GM21447 (cell line): ENCODE results near the gene SLC6A4.
A peak's percentile ranks its signal among the peaks of the same experiment; 100 is the strongest.
"Not testable (repeated sequence)": the region's sequence is repeated elsewhere in the genome, so short reads cannot be mapped to it uniquely, and the experiment has no call there.

Source experiments
- ATAC-seq: cut with Tn5 transposase; IDR thresholded peaks from one replicate; pipeline ENCODE4 v1.9.1; 2021; ENCODE audit not compliant: unreplicated experiment

Gene SLC6A4

GRCh38 chr17:30176855-30177254 lies 58.6 kb downstream of the SLC6A4 start:
- ATAC-seq: no peak

DNA sequence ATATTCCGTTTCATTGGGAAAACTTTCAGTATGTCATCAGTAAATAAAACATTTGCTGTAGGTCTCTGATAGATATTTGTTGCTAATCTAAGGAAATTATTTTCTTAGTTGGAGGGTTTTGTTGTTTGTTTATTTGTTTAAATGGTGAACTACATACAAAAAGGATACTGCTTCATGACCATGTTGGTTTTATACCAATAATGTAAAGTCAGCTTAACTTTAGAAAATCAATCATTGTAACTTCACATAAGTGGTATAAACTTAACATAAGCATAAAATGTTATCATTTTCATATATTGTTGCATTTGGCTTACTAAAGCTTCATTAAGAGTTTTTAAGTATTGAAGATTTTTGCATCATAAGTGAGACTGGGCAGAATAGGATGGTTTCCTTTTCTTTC lies 60.9 kb downstream of the SLC6A4 start:
- no peak for ATAC-seq

DNA sequence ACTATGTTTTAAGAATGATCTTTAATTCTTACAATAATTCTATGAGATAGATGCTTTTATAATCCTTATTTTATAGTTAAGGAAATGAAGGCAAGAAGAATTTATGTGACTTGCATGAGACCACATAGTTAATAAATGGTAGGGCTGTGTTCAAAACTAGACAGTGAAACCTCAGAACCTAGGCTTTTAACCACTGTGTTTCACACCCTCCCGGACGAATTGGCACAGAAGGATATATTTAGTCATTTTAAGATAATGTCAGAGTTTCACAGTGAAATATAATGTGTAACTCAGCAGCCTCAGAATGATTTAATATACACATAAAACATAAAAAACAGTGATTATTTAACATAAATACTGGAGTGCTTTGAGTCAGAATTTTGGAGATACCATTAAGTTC lies 61.8 kb downstream of the SLC6A4 start:
- ATAC-seq: peak; percentile 87

GRCh38 chr17:30172560-30172959 lies 62.9 kb downstream of the SLC6A4 start:
- ATAC-seq: no peak

DNA sequence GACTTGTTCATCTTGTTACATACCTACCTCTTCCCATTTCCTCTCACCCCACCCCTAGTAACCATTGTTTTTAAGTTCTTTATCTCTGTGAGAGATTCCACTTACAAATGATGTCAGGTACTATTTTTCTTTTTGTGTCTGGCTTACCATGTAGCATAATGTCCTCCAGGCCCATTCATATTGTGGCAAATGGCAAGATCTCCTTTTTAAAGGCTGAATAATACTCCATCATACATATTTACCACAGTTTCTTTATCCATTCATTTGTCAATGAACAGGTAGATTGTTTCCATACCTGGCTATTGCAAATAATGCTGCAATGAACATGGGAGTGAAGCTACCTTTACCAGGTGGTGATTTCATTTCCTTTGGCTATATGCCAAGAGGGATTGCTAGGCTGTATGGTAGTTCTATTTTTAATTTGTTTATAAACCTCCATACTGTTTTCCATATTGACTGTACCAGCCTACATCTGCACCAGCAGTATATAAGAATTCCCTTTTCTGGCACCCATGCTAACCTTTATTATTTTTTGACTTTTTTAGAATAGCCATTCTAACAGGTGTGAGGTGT lies 65.0 kb downstream of the SLC6A4 start:
- no peak for ATAC-seq

DNA sequence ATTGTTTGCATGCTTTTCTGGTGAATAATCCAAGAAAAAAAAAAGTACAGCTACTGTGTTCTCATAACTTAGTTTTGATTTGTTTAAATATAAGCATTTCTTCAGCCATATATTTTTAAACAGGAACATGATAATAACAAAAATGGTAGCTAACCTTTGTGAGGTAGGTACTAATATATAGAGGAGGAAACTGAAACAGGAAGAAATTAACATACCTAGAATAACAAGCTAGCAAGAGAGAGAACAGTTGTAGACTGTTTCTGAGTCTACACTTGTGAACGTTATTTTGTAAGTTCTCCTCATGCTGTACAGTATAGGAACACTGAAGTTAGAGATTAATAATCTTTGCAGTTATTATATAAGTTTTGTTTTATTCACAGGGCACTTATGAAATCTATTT lies 69.5 kb downstream of the SLC6A4 start:
- no peak for ATAC-seq

DNA sequence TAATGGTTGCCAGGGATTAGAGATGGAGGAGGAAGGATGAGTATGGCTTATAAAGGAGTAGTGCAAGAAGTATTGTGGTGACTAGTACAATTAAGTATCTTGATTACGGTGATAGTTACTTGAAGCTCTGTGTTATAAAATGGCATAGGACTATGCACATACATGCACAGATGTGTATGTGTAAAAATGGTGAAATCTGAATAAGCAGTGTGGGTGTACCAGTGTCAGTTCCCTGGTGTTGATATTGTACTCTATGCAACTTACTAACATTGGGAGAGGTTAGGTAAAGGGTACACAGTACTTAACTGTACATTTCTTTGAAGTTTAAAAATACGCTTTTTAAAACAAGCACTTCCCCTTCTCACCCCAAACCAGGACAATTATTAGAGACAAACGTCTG lies 70.3 kb downstream of the SLC6A4 start:
- no peak for ATAC-seq

- no peak for ATAC-seq
Measured at GRCh38 chr17:30164531-30164930, 71.0 kb downstream of the SLC6A4 start.

GRCh38 chr17:30161601-30162000 lies 73.9 kb downstream of the SLC6A4 start:
- no peak for ATAC-seq

DNA sequence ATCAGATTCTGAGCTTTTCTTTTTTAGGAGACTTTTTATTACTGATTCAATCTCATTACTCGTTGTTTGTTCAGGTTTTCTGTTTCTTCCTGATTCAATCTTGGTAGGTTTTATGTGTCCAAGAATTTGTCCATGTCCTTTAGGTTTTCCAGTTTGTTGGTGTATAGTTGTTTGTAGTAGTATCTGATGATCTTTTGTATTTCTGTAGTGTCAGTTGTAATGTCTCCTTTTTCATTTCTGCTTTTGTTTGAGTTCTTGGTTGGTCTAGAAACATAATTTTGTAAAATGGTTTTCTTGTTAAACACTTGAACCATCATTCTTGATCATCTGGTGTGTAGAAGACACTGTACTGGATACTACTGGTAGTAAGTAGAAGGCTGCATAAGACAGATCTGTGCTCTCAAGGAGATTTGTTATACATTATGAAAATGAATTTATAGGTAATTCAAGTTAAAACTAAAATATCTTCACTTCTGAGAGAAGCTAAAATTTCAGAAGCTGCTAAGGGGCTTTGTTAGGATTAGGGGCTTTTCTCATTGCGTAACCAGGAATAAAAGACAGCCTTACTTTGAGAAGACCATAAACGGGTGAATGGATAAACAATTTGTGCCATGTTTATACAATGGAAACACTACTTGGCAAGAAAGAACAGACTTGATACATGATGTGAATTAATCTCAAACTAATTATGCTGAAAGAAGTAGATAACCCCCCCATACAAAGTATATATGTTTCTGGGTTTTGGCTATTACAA lies 74.9 kb downstream of the SLC6A4 start:
- no peak for ATAC-seq

GRCh38 chr17:30158896-30159625 lies 76.4 kb downstream of the SLC6A4 start:
- no peak for ATAC-seq

GRCh38 chr17:30155389-30155788 lies 80.1 kb downstream of the SLC6A4 start:
- ATAC-seq: no peak

DNA sequence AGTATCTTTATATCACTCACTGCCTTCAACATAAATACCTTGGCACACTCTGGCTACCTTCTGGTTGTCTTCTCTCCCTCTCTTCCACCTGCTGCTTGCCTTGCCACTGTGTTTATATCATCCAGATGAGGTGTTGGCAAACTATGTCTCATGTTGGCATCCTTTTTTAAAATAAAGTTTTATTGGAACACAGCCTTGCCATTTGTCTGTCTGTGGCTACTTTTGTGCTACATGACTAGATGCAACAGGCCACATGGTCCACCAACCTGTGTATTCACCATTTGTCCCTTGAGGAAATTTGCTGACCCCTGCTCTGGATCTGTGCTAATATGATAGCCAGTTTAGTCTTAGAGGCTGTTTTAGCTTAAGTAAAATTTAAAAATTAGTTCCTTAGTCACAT lies 82.0 kb downstream of the SLC6A4 start:
- no peak for ATAC-seq

GRCh38 chr17:30151471-30151870 lies 84.0 kb downstream of the SLC6A4 start:
- no peak for ATAC-seq

GRCh38 chr17:30148376-30148775 lies 87.1 kb downstream of the SLC6A4 start:
- no peak for ATAC-seq

- not testable (repeated sequence) for ATAC-seq
Measured at GRCh38 chr17:30147860-30148259, 87.6 kb downstream of the SLC6A4 start.
